22Rv1 (cell line): Measurements from ENCODE around the gene CLCN2.

ENCODE experiments used
- H3K27ac ChIP-seq: fragments of 450-650 bp; 2 replicates; pipeline ENCODE4 v1.5.1; 2017
- ZFX ChIP-seq: fragments of 450-650 bp; IDR thresholded peaks from 2 replicates; pipeline ENCODE4 v1.6.1; 2017; ENCODE audit warnings: antibody characterized with exemption, borderline replicate concordance
- TF ChIP-seq, protein P1 (sequence below): fragments of 450-650 bp; IDR thresholded peaks from 2 replicates; pipeline ENCODE4 v1.5.1; 2017; ENCODE audit warnings: mild to moderate bottlenecking

The CLCN2 gene

DNA sequence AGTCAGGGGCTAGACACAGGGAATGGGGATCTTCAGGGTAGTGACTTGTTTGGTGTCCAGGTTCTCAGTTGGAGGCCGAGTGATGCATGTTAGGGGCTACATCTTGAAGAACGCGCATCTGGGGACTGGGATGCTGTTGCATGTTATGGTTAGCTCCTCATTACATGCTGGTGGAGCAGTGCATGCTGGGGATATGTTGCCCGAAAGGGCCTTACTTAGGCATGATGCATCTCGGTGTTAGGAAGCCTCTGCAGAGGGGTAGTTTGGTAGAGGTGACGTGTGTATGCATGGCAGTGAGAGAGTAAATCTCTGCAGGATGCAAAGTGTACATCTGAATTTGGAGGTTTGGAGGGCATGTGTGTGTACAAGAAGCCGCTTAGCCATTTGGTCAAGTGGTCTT, 44.6 kb downstream of the CLCN2 start:
- H3K27ac ChIP-seq = peak overlapping the region; percentile 2; the same call in 1 of the 2 replicates
- TF ChIP-seq, protein P1, sequence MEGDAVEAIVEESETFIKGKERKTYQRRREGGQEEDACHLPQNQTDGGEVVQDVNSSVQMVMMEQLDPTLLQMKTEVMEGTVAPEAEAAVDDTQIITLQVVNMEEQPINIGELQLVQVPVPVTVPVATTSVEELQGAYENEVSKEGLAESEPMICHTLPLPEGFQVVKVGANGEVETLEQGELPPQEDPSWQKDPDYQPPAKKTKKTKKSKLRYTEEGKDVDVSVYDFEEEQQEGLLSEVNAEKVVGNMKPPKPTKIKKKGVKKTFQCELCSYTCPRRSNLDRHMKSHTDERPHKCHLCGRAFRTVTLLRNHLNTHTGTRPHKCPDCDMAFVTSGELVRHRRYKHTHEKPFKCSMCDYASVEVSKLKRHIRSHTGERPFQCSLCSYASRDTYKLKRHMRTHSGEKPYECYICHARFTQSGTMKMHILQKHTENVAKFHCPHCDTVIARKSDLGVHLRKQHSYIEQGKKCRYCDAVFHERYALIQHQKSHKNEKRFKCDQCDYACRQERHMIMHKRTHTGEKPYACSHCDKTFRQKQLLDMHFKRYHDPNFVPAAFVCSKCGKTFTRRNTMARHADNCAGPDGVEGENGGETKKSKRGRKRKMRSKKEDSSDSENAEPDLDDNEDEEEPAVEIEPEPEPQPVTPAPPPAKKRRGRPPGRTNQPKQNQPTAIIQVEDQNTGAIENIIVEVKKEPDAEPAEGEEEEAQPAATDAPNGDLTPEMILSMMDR = no peak
- TF ChIP-seq ZFX = no peak

DNA sequence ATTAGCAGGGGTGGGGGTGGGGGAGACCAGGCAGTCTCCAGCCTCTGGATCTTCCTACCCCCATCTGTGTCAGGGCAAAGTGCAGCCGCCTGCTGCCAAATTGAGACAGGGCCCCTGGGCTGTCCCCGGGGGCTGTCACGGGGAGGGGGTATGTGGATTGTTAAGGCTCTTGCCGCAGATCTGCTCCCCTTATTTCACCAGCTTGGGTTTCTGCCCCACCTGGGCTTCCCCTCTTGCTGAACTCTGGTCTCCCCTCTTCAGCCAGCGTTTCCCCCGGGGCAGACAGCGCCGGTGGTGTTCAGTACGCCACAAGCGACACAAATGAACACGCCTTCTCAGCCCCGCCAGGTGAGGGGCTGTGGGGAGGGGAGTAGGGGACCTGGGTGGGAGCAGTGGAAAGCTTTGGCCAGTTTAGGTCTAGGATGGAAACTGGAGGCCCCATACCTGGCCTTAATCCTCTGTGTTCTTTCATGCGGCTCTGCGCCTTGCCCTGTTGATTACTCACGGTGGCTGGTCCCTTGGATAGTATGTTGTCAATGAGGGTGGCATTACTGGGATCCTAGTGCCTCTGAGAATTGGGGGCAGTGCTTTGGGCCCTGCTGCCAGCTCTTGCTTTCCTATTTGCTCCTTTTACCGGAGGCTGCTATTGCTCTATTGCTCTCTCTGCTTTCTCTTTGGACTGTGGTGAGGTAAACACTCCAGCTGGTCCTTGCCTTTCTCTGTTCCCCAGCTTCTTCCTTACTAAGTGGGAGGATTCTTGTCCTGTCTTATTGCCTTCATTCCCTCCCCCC, 45.3 kb downstream of the CLCN2 start:
- TF ChIP-seq ZFX = no peak
- TF ChIP-seq, protein P1 = no peak
- peak overlapping the region; percentile 95 for H3K27ac ChIP-seq

DNA sequence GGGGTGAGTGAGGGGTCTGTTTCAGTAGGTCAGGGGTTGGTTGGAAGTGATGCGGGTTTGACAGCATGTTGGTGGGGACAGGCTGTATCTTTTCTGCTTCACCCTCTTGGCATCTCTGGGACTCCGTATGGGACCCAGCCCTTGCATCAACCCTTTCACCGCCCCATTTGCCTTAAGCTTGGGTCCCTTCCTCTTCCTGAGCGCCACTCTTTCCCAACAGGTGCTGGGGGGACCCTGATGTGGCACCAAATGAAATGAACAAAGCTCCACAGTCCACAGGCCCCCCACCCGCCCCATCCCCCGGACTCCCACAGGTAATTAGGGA, 45.9 kb downstream of the CLCN2 start:
- H3K27ac ChIP-seq = peak overlapping the region; percentile 95
- TF ChIP-seq, protein P1 = no peak
- no peak for TF ChIP-seq ZFX

DNA sequence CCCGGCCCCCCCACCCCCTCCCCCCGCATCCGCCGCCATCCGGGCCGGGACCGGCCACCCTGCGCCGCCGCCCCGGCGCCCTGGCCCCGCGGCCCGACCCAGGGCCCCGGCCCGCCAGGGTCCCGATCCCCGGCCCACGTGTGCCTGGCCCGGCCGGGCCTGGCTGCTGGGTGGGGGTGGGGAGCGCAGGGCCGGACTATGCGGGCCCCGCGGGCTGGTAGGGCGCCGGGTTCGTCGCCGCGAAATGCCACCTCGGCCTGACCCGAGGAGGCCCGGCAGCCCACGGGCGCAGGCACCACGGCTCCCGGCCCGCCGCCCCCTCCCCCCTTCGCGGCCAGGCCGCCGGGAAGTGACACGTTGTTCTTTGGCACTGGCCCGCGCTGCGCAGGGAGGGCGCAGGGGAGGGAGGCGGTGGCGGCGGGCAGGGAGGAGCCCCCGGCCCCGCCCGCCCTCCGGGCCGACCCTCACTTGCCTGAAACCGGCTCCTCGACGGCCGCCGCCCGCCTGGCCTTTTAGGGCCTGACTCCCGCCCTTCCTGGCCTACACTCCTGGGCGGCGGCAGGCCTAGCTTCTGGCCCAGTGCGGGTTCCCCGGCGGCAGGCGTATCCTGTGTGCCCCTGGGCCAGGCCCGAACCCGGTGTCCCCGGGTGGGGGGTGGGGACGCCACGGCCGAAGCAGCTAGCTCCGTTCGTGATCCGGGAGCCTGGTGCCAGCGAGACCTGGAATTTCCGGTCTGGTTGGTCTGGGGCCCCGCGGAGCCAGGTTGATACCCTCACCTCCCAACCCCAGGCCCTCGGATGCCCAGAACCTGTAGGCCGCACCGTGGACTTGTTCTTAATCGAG, 46.5 kb downstream of the CLCN2 start:
- no peak for TF ChIP-seq ZFX
- TF ChIP-seq, protein P1 = no peak
- peak overlapping the region; percentile 95 for H3K27ac ChIP-seq

DNA sequence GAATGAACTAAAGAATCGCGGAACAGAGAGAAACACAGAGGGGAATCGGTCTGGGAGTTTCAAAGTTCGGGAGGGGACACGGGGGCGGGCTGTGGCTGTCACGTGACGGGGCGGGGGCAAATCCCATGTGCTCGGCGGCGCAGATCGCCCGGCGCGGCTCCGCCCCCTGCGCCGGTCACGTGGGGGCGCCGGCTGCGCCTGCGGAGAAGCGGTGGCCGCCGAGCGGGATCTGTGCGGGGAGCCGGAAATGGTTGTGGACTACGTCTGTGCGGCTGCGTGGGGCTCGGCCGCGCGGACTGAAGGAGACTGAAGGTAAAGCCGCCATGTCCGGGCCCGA, 47.1 kb downstream of the CLCN2 start, which contains the start of gene EIF4G1:
Gene EIF4G1, plus strand, starts transcription at position 244 of the 337 bp plus-strand sequence. CDS start 1,191 bp downstream, outside the sequence.
- H3K27ac ChIP-seq = peak within 1 kb of the TSS; percentile 95
- TF ChIP-seq ZFX = no peak
- TF ChIP-seq, protein P1 = no peak

DNA sequence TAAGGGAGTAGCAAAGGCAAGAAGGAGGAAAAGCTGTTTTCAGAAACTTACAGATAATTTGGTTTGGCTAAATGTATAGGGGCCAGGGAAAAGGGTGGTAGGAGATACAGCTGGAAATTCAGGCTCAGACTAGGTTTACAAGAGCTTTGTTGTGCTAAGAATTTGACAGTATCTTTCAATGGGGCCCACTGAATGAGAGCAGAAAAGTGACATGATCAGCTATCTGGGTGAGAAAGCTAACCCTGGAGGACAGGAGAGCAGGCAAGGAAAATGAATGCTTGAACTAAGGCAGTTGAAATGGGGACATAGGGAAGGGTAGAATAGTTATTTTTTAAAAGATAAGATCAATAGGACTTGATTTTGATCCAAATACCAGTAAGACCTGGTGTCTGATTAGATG, 49.8 kb downstream of the CLCN2 start:
- no peak overlapping the region for H3K27ac ChIP-seq

More for the DNA sequence above, 49.8 kb downstream of the CLCN2 start:
- TF ChIP-seq ZFX = no peak
- TF ChIP-seq, protein P1 = no peak
